GM18909 (cell line): ENCODE data around the gene MACROD1.

Experiments
- ATAC-seq: cut with Tn5 transposase; IDR thresholded peaks from one replicate; pipeline ENCODE4 v1.9.1; 2021; ENCODE audit warnings: mild to moderate bottlenecking; ENCODE audit not compliant: unreplicated experiment, poor library complexity

The MACROD1 gene

GRCh38 chr11:64096835-64097234, 69.1 kb downstream of the MACROD1 start:
- ATAC-seq: no peak

- no peak for ATAC-seq
Observed at GRCh38 chr11:64095949-64096348, 70.0 kb downstream of the MACROD1 start.

GRCh38 chr11:64095273-64095817, 70.6 kb downstream of the MACROD1 start:
- no peak for ATAC-seq

DNA sequence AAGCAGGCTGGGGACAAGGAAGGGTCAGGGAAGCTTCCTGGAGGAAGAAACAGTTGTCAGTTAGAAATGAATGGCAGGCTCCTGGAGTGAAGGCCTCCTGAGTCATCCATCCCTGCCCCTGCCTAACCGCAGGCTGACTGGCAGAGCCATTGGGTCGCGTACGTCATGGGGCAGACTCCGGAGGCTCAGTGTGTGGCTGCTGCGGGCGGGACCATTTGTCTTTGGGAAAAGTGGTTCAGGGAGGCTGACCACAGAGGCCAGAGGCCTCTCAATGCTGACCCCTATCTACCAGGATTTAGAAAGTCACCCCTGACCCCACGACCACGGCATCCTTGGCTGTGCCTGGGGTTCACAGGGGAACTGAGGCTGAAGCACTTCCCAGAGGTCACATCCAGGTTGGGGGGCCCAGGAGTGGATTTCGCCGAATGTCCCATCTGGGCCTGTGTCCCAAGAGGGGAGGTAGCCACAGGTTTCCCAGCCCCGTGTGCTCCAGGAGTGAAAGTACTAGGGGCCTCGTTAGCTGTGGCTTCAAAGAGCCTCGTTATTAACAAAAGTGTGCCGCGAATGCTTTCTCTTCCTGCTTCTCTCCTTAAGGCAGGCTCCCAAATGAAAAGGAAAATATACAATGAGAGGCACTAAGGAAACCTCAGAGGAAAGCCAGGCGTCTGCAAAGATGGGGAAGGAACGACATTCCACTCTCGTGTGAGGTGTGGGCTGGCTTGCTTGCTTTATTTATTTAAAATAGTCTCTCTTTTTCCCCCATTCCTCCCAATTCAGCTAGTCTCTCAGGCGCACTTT, 71.3 kb downstream of the MACROD1 start:
- ATAC-seq: no peak

GRCh38 chr11:64093233-64094039, 72.5 kb downstream of the MACROD1 start:
- no peak for ATAC-seq

- no peak for ATAC-seq
Observed at GRCh38 chr11:64092761-64093136, 73.2 kb downstream of the MACROD1 start.

DNA sequence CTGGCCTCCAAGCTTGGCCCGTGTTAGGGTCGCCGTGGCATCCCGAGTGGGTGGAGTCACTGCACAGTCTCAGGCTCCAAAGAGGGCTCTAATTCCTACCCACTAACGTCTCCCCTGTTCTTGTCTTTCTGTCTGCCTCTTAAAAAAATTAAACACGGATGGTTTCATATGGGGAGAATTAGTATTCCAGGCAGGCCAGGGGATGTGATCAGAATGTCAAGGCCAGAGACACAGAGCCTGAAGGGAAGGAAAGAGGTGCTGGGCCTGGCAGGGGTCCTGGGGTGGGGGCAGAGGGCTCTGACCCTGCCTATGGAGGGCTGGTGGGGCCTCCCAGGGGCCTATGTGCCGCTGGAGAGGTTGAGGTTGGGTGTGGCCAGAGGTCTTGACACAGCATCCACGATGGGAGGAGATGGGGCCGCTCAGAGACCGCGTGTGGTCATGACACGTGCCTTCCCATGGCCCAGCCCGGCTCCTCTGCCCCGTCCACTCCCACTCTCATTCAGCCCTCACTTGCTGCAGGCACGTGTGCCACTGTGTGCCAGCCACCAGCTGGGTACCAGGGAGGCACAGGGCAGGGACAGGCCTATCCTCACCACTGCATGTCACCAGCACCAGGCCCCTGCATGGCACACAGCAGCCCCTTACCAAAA, 73.7 kb downstream of the MACROD1 start:
- ATAC-seq: no peak

GRCh38 chr11:64090806-64091516, 75.0 kb downstream of the MACROD1 start:
- ATAC-seq: no peak

DNA sequence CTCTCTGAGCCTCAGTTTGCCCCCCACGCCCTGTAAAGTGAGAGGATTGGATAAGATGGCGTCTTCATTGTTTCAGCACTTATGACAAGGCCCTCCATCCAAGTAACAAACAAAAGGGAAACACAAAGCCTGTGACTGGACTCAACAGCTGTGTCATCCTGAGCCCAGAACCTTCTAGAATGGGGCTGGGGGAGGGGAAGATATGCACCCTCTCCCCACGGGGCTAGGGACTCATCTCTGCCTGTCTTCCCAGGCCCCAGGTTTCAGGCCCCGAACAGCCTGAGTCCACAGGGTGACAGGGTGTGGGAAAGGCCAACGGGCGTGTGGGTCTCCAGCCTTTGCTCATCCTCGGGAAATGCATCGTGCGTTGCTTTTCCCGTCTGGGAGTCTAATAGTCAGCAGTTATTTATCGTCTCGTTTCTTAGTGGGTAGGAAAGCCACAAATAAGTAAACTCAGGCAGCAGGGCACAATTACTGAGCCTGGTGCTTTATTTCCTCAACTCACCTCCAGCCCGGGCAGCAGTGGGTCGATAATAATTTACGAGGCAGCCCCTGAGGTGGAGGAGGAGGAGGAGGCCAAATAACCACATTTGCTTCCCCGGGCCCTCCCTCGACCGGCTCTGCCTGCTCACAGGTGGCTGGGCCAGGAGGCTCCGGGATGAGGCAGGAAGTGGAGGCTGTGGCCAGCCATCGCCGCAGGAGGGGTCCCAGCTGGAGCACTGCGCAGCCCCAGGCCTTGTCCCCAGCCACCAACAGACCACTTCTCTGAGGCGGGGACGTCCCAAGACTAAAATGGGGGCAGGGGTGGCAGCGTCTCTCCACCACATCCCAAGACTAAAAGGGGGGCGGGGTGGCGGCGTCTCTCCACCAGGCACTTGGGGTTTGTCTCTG, 75.8 kb downstream of the MACROD1 start:
- ATAC-seq: no peak

- ATAC-seq: no peak
Observed at GRCh38 chr11:64089493-64089892, 76.4 kb downstream of the MACROD1 start.

- no peak for ATAC-seq
Observed at GRCh38 chr11:64089027-64089360, 76.9 kb downstream of the MACROD1 start.

DNA sequence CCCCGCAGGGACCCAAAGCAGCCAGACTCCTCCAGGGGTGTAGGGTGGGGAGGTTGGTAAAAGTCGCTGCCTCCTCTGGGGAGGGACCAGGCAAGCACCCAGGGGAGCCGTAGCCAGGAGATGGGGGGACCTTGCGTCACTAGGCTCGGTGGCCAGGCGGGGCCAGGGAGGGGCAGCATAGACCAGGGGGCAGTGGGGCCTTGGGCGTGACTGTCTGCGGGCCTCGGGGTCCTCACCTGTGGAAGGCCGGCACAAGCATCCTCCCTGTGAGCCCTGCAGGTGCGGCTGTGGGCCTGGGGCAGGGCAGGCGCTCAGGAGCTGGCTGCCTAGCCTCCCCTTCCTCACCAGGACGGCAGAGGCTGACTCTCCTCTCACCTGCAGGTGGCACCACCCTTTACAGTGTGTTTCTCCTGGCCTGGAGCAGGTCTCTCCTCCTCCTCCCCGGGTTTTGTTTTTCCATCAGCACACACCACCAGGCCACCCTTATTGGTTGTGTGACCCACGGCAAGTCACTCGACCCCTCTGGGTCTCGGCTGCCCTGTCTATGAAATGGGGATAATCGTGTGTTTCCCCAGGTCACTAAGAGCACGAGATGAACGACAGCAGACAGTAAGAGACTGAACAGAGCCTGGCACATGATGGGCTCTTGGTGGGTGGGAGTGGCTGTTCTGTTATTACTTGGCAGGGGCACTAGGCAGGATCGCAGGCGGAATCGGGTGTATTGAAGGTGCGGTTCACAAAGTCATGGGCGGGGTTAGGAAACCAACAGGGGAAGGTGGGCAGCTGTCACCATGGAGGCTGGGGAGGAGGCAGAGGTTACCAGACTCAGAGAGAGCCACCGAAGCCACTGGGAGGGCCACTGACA, 77.5 kb downstream of the MACROD1 start:
- ATAC-seq: no peak

- no peak for ATAC-seq
Observed at GRCh38 chr11:64086258-64087123, 79.4 kb downstream of the MACROD1 start.

- ATAC-seq: no peak
Observed at GRCh38 chr11:64085906-64086257, 80.0 kb downstream of the MACROD1 start.

DNA sequence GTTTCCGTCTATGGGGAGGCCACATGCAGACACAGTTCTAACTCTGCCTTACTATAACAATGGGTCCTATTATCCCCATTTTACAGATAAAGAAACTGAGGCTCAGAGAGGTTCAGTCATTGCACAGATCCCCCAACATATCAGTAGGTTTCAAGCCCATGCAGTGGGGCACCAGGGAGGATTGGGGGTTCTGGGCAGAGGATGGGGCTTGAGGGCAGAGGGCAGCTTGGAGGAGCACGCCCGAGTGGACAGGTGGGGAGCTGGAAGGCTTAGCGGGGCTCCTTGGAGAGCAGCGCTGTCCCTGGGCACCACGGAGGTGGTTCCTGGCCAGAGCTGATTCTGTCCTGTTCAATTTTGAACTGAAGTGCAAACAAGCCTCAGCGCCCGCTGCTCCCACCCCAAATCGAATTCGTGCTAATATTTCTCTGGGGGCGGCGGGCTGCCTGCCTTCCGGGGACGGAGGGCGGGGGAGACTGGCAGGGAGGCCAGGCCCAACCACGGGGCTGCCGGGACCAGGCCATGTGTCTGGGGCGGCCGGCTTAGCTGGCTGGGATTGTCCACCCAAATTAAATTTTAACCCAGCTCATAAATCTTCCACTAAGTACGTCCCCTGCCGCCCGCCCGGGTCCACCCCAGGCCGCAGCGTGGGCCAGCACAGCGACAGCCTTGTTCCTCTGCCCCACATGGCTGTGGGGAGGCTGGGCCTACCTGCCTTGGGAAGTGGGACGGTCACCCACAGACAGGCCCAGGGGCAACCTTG, 80.8 kb downstream of the MACROD1 start:
- ATAC-seq: no peak

DNA sequence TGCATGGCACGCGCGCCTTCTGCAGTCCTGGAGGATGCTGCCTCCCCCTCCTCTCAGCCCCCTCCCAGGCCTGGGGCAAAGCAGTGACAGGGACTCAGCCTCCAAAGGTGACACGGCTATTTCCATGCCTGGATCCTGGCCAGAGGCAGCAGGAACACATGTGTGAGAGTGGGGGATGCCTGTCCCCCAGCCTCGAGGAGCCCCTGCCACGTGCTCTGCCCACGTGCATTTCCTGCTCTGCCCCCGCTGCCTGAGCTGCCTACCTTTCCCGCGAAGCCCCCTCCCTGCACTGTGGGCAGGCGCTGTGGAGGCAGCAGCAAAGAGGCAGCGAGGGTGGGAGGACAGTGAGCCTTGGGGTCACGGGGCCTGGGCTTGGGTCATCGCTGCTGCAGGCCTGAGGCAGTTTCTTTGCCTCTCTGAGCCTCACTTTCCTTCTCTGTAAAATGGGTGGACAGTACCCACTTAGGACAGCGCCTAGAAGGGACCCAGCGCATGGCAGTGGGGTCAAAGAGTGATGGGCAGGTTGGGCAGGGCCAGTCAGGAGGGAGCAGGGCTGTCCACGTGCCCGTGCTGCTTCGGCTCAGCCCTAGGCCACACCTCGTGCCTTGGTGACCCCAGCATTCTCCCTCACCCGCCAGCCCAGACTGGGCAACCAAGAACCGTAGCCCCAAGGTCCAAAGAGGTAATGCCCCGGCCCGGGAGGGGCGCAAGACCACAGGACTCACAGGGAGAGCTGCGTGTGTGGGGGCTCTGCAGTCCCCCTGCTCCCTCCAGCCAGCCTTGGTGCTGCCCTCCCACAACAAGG, 81.6 kb downstream of the MACROD1 start:
- no peak for ATAC-seq
